SIG-M5 (cell line): ENCODE data around the gene DYTN.

Source experiments
- DNase-seq: peaks from one replicate; lab custom pipeline; 2025; lab: John Stamatoyannopoulos, UW

The DYTN gene

DNA sequence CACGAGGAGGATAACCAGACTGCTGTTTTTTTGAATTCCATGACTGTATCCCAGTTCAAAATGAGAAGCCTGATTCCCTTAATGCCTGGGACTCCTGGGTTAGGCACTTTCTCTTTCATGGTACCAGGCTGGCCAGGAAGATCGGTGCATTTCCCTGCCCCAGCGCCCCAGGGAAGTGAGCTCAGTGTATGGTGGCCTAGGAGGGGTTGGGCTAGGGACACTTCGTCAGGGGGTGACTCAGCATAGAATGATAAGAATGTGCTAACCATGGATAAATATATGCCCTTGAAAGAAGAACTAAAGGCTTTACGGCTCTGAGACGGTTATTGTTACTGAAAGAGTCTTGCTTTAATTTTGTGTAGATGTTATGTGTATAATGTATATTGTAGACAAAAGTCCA lies 103.4 kb downstream of the DYTN start:
- DNase-seq: no peak

DNA sequence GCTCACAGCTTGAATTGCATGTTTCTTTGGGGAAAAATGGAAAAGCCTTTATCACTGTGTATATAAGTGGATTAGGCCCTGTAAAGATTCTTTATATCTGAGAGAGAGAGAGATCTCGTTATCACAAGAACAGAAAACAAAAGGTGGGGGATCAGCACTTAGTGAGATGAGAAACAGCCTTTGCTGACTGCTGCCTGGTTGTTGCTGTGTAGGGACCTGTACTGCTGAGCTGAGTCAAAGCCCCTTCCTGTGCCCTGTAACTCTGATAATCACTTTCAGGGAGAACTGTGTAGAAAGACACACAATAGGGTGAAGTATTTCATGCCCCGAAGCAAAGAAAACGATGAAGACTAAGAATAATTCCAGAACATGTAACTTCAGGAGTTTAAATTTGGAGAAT lies 106.5 kb downstream of the DYTN start:
- no peak for DNase-seq

DNA sequence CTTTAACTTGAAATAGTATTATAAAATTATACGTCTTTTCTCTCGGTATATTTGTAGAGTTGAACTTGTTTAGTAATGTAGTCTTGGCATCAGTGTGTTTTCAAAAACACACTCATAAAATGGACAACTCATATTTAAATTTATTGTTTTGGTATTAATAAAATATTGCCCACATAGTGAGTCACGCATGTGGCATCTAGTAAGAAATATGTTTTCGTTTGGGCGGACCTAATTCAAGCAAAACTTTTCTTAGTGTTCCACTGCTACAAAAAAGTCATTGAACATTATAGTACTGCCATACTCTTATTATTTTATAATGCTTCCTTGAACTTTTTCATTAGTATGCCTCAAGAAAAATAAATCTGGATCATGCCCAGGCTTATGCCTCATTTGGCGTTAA lies 107.0 kb downstream of the DYTN start:
- DNase-seq: no peak

DNA sequence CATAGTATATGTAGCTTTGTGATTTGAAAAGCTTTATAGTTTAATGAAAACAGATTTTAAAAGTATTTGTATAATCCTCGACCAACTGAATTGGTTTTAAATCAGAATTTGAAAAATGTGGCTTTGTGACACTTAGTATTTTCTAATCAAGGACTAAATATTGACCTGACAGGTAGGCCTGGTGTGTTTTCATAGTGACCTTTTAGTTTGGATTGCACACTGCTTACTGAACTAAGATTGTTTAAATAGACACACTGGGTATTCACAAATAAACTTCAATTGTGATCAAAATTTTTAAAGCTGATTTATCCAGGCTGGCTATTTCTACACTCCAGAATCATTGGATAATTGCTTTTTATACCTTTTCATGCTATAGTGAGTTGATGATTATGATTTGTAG lies 107.7 kb downstream of the DYTN start:
- no peak for DNase-seq

DNA sequence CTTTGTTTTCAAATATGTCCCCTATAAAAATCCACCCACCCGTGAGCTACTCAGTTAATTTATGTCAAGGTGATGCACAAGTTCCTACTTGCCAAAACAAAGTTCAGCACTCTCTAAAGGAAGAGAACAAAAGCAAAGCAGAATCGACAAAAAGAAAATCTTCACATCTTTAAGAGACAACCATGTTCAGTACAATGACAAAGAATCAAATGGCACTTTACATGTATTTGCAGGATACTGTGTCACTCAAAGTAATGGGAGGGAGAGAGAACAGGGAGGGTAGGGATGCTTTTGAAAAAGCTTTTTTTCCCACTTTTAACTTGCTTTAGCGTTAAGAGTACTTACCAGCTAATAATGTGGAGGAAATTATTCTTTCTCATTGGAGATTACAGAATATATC lies 115.0 kb downstream of the DYTN start:
- DNase-seq: no peak
